HEK293 (cell line): ENCODE measurements around the gene AARS2.

Source experiments
- AEBP2 ChIP-seq: fragments of 450-650 bp; formaldehyde crosslinking; IDR thresholded peaks from 2 replicates; pipeline ENCODE4 v1.5.1; 2016; ENCODE audit warnings: missing biosample characterization, missing genetic modification characterization, borderline replicate concordance
- ATF2 ChIP-seq: fragments of 450-650 bp; formaldehyde crosslinking; IDR thresholded peaks from 2 replicates; pipeline ENCODE4 v1.5.1; 2016; ENCODE audit warnings: missing biosample characterization, missing genetic modification characterization, low read depth
- BCL6B ChIP-seq: fragments of 450-650 bp; formaldehyde crosslinking; IDR thresholded peaks from 2 replicates; pipeline ENCODE4 v1.5.1; 2017; ENCODE audit warnings: missing biosample characterization, missing genetic modification characterization
- KLF16 ChIP-seq: fragments of 450-650 bp; formaldehyde crosslinking; IDR thresholded peaks from 2 replicates; pipeline ENCODE4 v1.5.1; 2017; ENCODE audit warnings: missing biosample characterization, missing genetic modification characterization
- OVOL3 ChIP-seq: fragments of 450-650 bp; formaldehyde crosslinking; IDR thresholded peaks from 2 replicates; pipeline ENCODE4 v1.5.1; 2016; ENCODE audit warnings: missing biosample characterization, missing genetic modification characterization
- PRDM10 ChIP-seq: fragments of 450-650 bp; formaldehyde crosslinking; IDR thresholded peaks from 2 replicates; pipeline ENCODE4 v1.5.1; 2016; ENCODE audit warnings: missing biosample characterization, missing genetic modification characterization
- RBAK ChIP-seq: fragments of 450-650 bp; formaldehyde crosslinking; IDR thresholded peaks from 2 replicates; pipeline ENCODE4 v1.5.1; 2016; ENCODE audit warnings: missing biosample characterization, missing genetic modification characterization
- YY1 ChIP-seq: fragments of 450-650 bp; formaldehyde crosslinking; IDR thresholded peaks from 2 replicates; pipeline ENCODE4 v1.5.1; 2018; ENCODE audit warnings: missing biosample characterization, missing genetic modification characterization
- ZBTB48 ChIP-seq: fragments of 450-650 bp; formaldehyde crosslinking; IDR thresholded peaks from 2 replicates; pipeline ENCODE4 v1.5.1; 2016; ENCODE audit warnings: missing biosample characterization, missing genetic modification characterization
- ZNF169 ChIP-seq: fragments of 450-650 bp; formaldehyde crosslinking; IDR thresholded peaks from 2 replicates; pipeline ENCODE4 v1.5.1; 2016; ENCODE audit warnings: missing biosample characterization, missing genetic modification characterization
- ZNF248 ChIP-seq: fragments of 450-650 bp; formaldehyde crosslinking; IDR thresholded peaks from 2 replicates; pipeline ENCODE4 v1.5.1; 2017; ENCODE audit warnings: missing biosample characterization, missing genetic modification characterization
- ZNF26 ChIP-seq: fragments of 450-650 bp; formaldehyde crosslinking; IDR thresholded peaks from 2 replicates; pipeline ENCODE4 v1.5.1; 2016; ENCODE audit warnings: missing biosample characterization, missing genetic modification characterization
- ZNF311 ChIP-seq: fragments of 450-650 bp; formaldehyde crosslinking; IDR thresholded peaks from 2 replicates; pipeline ENCODE4 v1.5.1; 2017; ENCODE audit warnings: missing biosample characterization, missing genetic modification characterization, borderline replicate concordance
- ZNF362 ChIP-seq: fragments of 450-650 bp; formaldehyde crosslinking; IDR thresholded peaks from 2 replicates; pipeline ENCODE4 v1.5.1; 2016; ENCODE audit warnings: missing biosample characterization, missing genetic modification characterization
- ZNF555 ChIP-seq: fragments of 450-650 bp; formaldehyde crosslinking; conservative IDR thresholded peaks from 2 replicates; pipeline ENCODE4 v1.5.1; 2017; ENCODE audit warnings: missing biosample characterization, mild to moderate bottlenecking, missing genetic modification characterization, inconsistent platforms
- ZNF600 ChIP-seq: fragments of 450-650 bp; formaldehyde crosslinking; IDR thresholded peaks from 2 replicates; pipeline ENCODE4 v1.5.1; 2016; ENCODE audit warnings: missing biosample characterization, missing genetic modification characterization
- ZNF623 ChIP-seq: fragments of 450-650 bp; formaldehyde crosslinking; IDR thresholded peaks from 2 replicates; pipeline ENCODE4 v1.5.1; 2016; ENCODE audit warnings: missing biosample characterization, missing genetic modification characterization
- ZNF624 ChIP-seq: fragments of 450-650 bp; formaldehyde crosslinking; IDR thresholded peaks from 2 replicates; pipeline ENCODE4 v1.5.1; 2017; ENCODE audit warnings: missing biosample characterization, missing genetic modification characterization
- ZNF677 ChIP-seq: fragments of 450-650 bp; IDR thresholded peaks from 2 replicates; pipeline ENCODE4 v1.5.0; 2018; ENCODE audit warnings: missing biosample characterization, mild to moderate bottlenecking, missing genetic modification characterization, moderate library complexity
- ZNF707 ChIP-seq: fragments of 450-650 bp; formaldehyde crosslinking; IDR thresholded peaks from 2 replicates; pipeline ENCODE4 v1.5.1; 2016; ENCODE audit warnings: missing biosample characterization, missing genetic modification characterization
- ZNF747 ChIP-seq: fragments of 450-650 bp; formaldehyde crosslinking; IDR thresholded peaks from 2 replicates; pipeline ENCODE4 v1.5.1; 2016; ENCODE audit warnings: missing biosample characterization, missing genetic modification characterization
- ZNF776 ChIP-seq: fragments of 450-650 bp; formaldehyde crosslinking; IDR thresholded peaks from 2 replicates; pipeline ENCODE4 v1.5.0; 2017; ENCODE audit warnings: missing biosample characterization, missing genetic modification characterization, borderline replicate concordance
- ZSCAN4 ChIP-seq: fragments of 450-650 bp; formaldehyde crosslinking; IDR thresholded peaks from 2 replicates; pipeline ENCODE4 v1.5.1; 2017; ENCODE audit warnings: missing biosample characterization, missing genetic modification characterization
- ZSCAN5A ChIP-seq: fragments of 450-650 bp; formaldehyde crosslinking; IDR thresholded peaks from 2 replicates; pipeline ENCODE4 v1.5.1; 2016; ENCODE audit warnings: missing biosample characterization, missing genetic modification characterization

AARS2 gene

GRCh38 chr6:44312901-44313788 lies at the start of gene AARS2 (continued):
- TF ChIP-seq ZBTB48 (tag by site-specific recombination): no peak
- peak; percentile 53; the same call in 1 of the 2 replicates for TF ChIP-seq BCL6B (tag by site-specific recombination)
- no peak for TF ChIP-seq ZNF677 (tag by site-specific recombination)
- peak; percentile 92 for TF ChIP-seq ZSCAN5A
- TF ChIP-seq ZNF362 (tag by site-specific recombination): no peak
- TF ChIP-seq ZNF623 (tag by site-specific recombination): peak; percentile 45; the same call in 1 of the 2 replicates
- 0 out of 2 replicates have a peak, but pooled peaks have one; percentile 17 for TF ChIP-seq RBAK (tag by site-specific recombination)
- no peak for TF ChIP-seq ZNF707 (tag by site-specific recombination)
- TF ChIP-seq OVOL3 (tag by site-specific recombination): peak; percentile 78
- no peak for TF ChIP-seq ZNF555 (tag by site-specific recombination)
- no peak for TF ChIP-seq ZNF26
- TF ChIP-seq ZNF776 (tag by site-specific recombination): peak; percentile 59; the same call in 1 of the 2 replicates
- TF ChIP-seq KLF16 (tag by site-specific recombination): peak; percentile 95
- TF ChIP-seq ZSCAN4 (tag by site-specific recombination): no peak; the same call in none of the 2 replicates
- TF ChIP-seq ZNF311: no peak
- no peak for TF ChIP-seq ZNF624 (tag by site-specific recombination)
- TF ChIP-seq ZNF248 (tag by site-specific recombination): no peak
- TF ChIP-seq ZNF747 (tag by site-specific recombination): no peak
- peak; percentile 41; the same call in 1 of the 2 replicates for TF ChIP-seq PRDM10 (tag by site-specific recombination)
- no peak for TF ChIP-seq ZNF169 (tag by site-specific recombination)
- TF ChIP-seq ATF2 (tag by site-specific recombination): no peak
- TF ChIP-seq ZNF600 (tag by site-specific recombination): peak; percentile 81
- peak; percentile 97 for TF ChIP-seq YY1 (tag by site-specific recombination)
- TF ChIP-seq AEBP2: no peak
